Smooth muscle cell (in vitro differentiated cells): ENCODE results near the gene SULF2. TPM values are rescaled to one million over a fixed set of nuclear protein-coding genes. Genes with fewer than 3 reads are reported as not detected.
A peak's percentile ranks its signal among the peaks of the same experiment; 100 is the strongest.

Experiments used
- DNase-seq: peaks from one replicate; lab custom pipeline; 2025; ENCODE audit not compliant: unreplicated experiment; lab: John Stamatoyannopoulos, UW
- H2AFZ ChIP-seq: fragments of 200-600 bp; sonication (generic); 2 replicates; pipeline ENCODE4 v1.6.0; 2016; ENCODE audit warnings: antibody characterized with exemption, low read depth, mild to moderate bottlenecking
- H3F3A ChIP-seq: fragments of 200-600 bp; sonication (generic); 2 replicates; pipeline ENCODE4 v1.6.0; 2017; ENCODE audit warnings: antibody characterized with exemption, low read depth
- H3K27ac ChIP-seq: fragments of 200-600 bp; sonication (generic); 2 replicates; pipeline ENCODE4 v1.5.1; 2016; ENCODE audit warnings: low read depth, mild to moderate bottlenecking
- H3K27me3 ChIP-seq: fragments of 200-600 bp; sonication (generic); 2 replicates; pipeline ENCODE4 v1.6.1; 2016; ENCODE audit warnings: low read depth, mild to moderate bottlenecking
- H3K36me3 ChIP-seq: fragments of 200-600 bp; sonication (generic); 2 replicates; pipeline ENCODE4 v1.5.1; 2016; ENCODE audit warnings: low read depth
- H3K4me1 ChIP-seq: fragments of 200-600 bp; sonication (generic); 2 replicates; pipeline ENCODE4 v1.5.1; 2016; ENCODE audit warnings: low read depth
- H3K4me2 ChIP-seq: fragments of 200-600 bp; sonication (generic); 2 replicates; pipeline ENCODE4 v1.6.0; 2016; ENCODE audit warnings: mild to moderate bottlenecking
- H3K4me3 ChIP-seq: fragments of 200-600 bp; sonication (generic); 2 replicates; pipeline ENCODE4 v1.5.1; 2016; ENCODE audit warnings: mild to moderate bottlenecking
- H3K79me2 ChIP-seq: fragments of 200-600 bp; sonication (generic); 2 replicates; pipeline ENCODE4 v1.6.0; 2016; ENCODE audit warnings: low read depth, mild to moderate bottlenecking
- H3K9ac ChIP-seq: fragments of 200-600 bp; sonication (generic); 2 replicates; pipeline ENCODE4 v1.6.0; 2016; ENCODE audit warnings: low read depth
- H3K9me3 ChIP-seq: fragments of 200-600 bp; sonication (generic); replicated peaks from 2 replicates; pipeline ENCODE4 v1.5.1; 2016; ENCODE audit warnings: low read depth
- H4K20me1 ChIP-seq: fragments of 200-600 bp; sonication (generic); 2 replicates; pipeline ENCODE4 v1.6.0; 2016; ENCODE audit warnings: low read depth
- CTCF ChIP-seq: fragments of 200-600 bp; sonication (generic); IDR thresholded peaks from 2 replicates; pipeline ENCODE4 v1.5.1; 2017; ENCODE audit warnings: borderline replicate concordance, mild to moderate bottlenecking, antibody characterized with exemption; ENCODE audit not compliant: insufficient read depth, poor library complexity, severe bottlenecking
- WGBS: methylation state at CpG from one replicate; pipeline ENCODE4 v1.1.7; 2016; ENCODE audit warnings: low lambda C conversion rate; 5-methylcytosine and 5-hydroxymethylcytosine counted together
- polyA plus RNA-seq: library from polyadenylated mRNA; unstranded; fragments of >200 nt; fragmentation: Nextera tagmentation; extraction: Ambion mirVana; gene quantifications from 2 replicates; pipeline ENCODE4 v1.2.1, GENCODE V29; 2016
- total RNA-seq: library from RNA; depleted of rRNA; stranded (reverse); fragments of >200 nt; gene quantifications from 2 replicates; pipeline ENCODE4 v1.2.3, GENCODE V29; 2014

SULF2 gene
- total and polyA plus RNA-seq, 2 experiments from 2014 or later = 109 to 144 TPM

- no peaks in the 10 kb centered on the region for H3F3A ChIP-seq
These were observed 30.1 kb upstream of the SULF2 start for GRCh38 chr20:47815416-47815806.

GRCh38 chr20:47814632-47815415 lies 29.5 kb upstream of the SULF2 start:
- no peaks in the 10 kb centered on the region for H3F3A ChIP-seq
- no peak overlapping the region for H3K9ac ChIP-seq
- no peak overlapping the region for H3K4me2 ChIP-seq
- no peaks in the 10 kb centered on the region for H3K79me2 ChIP-seq
- 87% methylated on average over 4 of the region's 4 CpGs for WGBS
- no peak overlapping the region for H3K4me3 ChIP-seq
- no peaks in the 10 kb centered on the region for H3K27me3 ChIP-seq
- TF ChIP-seq CTCF = no peak
- DNase-seq = no peak
- H2AFZ ChIP-seq = no peak overlapping the region
- H4K20me1 ChIP-seq = no peaks in the 10 kb centered on the region
- no peaks in the 10 kb centered on the region for H3K36me3 ChIP-seq
- no peaks in the 10 kb centered on the region for H3K9me3 ChIP-seq
- no peak overlapping the region for H3K27ac ChIP-seq
- no peaks in the 10 kb centered on the region for H3K4me1 ChIP-seq

More at GRCh38 chr20:47815416-47815806, 30.1 kb upstream of the SULF2 start:
- H3K4me2 ChIP-seq = no peak overlapping the region
- H3K27ac ChIP-seq = no peak overlapping the region
- no peaks in the 10 kb centered on the region for H3K36me3 ChIP-seq
- no peaks in the 10 kb centered on the region for H4K20me1 ChIP-seq
- H3K79me2 ChIP-seq = no peaks in the 10 kb centered on the region
- no peaks in the 10 kb centered on the region for H3K27me3 ChIP-seq
- no peaks in the 10 kb centered on the region for H3K4me1 ChIP-seq
- no peak overlapping the region for H3K9ac ChIP-seq
- no peak for TF ChIP-seq CTCF
- no peak for DNase-seq
- no peaks in the 10 kb centered on the region for H3K9me3 ChIP-seq
- no peak overlapping the region for H2AFZ ChIP-seq
- WGBS = 88% methylated on average over 3 of the region's 3 CpGs
- no peak overlapping the region for H3K4me3 ChIP-seq

GRCh38 chr20:47810721-47811347 lies 25.6 kb upstream of the SULF2 start:
- Histone ChIP-seq H3K27me3 (peaks cover 4% of the 10 kb centered on the region), H3K79me2 (no peaks in the 10 kb centered on the region), H3K4me3 (no peak overlapping the region), H3K4me1 (peaks cover 4% of the 10 kb centered on the region), H3K4me2 (peak overlapping the region; percentile 43), H3K27ac (no peak overlapping the region), H4K20me1 (no peaks in the 10 kb centered on the region), H2AFZ (no peak overlapping the region), H3F3A (no peaks in the 10 kb centered on the region), H3K36me3 (no peaks in the 10 kb centered on the region), H3K9ac (no peak overlapping the region), H3K9me3 (no peaks in the 10 kb centered on the region)
- 48% methylated on average over 18 of the region's 18 CpGs for WGBS
- no peak for DNase-seq
- no peak for TF ChIP-seq CTCF
